OCI-LY1 (cell line): ENCODE data around the gene AKT3.

ENCODE experiments used
- H2AFZ ChIP-seq: fragments of 200-600 bp; sonication (generic), shearing (Covaris generic); 2 replicates; pipeline ENCODE4 v1.6.0; 2014; ENCODE audit warnings: antibody characterized with exemption, mild to moderate bottlenecking, low read length
- H3F3A ChIP-seq: fragments of 200-600 bp; sonication (generic), shearing (Covaris generic); 2 replicates; pipeline ENCODE4 v1.6.0; 2014; ENCODE audit warnings: mild to moderate bottlenecking, antibody characterized with exemption, low read length, moderate library complexity; ENCODE audit not compliant: insufficient read depth
- H3K27ac ChIP-seq: fragments of 200-600 bp; sonication (generic); 2 replicates; pipeline ENCODE4 v1.5.1; 2014; ENCODE audit warnings: low read length, mixed run types, mild to moderate bottlenecking, low read depth; ENCODE audit not compliant: poor library complexity, severe bottlenecking
- H3K27me3 ChIP-seq: fragments of 200-600 bp; sonication (generic); 2 replicates; pipeline ENCODE4 v1.6.0; 2014; ENCODE audit warnings: antibody characterized with exemption, mild to moderate bottlenecking, low read length, moderate library complexity; ENCODE audit not compliant: insufficient read depth
- H3K36me3 ChIP-seq: fragments of 200-600 bp; sonication (generic); 2 replicates; pipeline ENCODE4 v1.6.1; 2014; ENCODE audit warnings: mild to moderate bottlenecking, antibody characterized with exemption, low read length, moderate library complexity, mixed read lengths; ENCODE audit not compliant: insufficient read depth
- H3K4me1 ChIP-seq: fragments of 200-600 bp; sonication (generic); 2 replicates; pipeline ENCODE4 v1.5.1; 2014; ENCODE audit warnings: mild to moderate bottlenecking, low read length, moderate library complexity; ENCODE audit not compliant: insufficient read depth, severe bottlenecking
- H3K4me2 ChIP-seq: fragments of 200-600 bp; sonication (generic), shearing (Covaris generic); 2 replicates; pipeline ENCODE4 v1.6.1; 2014; ENCODE audit warnings: low read length
- H3K4me3 ChIP-seq: fragments of 200-600 bp; sonication (generic); 2 replicates; pipeline ENCODE4 v1.5.1; 2014; ENCODE audit warnings: low read length, low read depth, mild to moderate bottlenecking, mixed read lengths; ENCODE audit not compliant: poor library complexity, severe bottlenecking
- H3K79me2 ChIP-seq: fragments of 200-600 bp; shearing (Covaris generic); 2 replicates; pipeline ENCODE4 v1.6.1; 2016; ENCODE audit warnings: mixed run types, low read length, mixed read lengths; ENCODE audit not compliant: insufficient read depth
- H3K9ac ChIP-seq: fragments of 200-600 bp; sonication (generic), shearing (Covaris generic); 2 replicates; pipeline ENCODE4 v1.6.1; 2014; ENCODE audit warnings: mild to moderate bottlenecking, low read length, mixed read lengths
- H3K9me2 ChIP-seq: fragments of 200-600 bp; sonication (generic), shearing (Covaris generic); 2 replicates; pipeline ENCODE4 v1.6.1; 2014; ENCODE audit warnings: low read depth, mild to moderate bottlenecking, low read length, mixed read lengths
- H3K9me3 ChIP-seq: fragments of 200-600 bp; shearing (Covaris generic); 2 replicates; pipeline ENCODE4 v1.6.1; 2014; ENCODE audit warnings: low read length, mixed read lengths
- H4K20me1 ChIP-seq: fragments of 200-600 bp; sonication (generic), shearing (Covaris generic); 2 replicates; pipeline ENCODE4 v1.6.0; 2016; ENCODE audit warnings: mild to moderate bottlenecking, low read length; ENCODE audit not compliant: insufficient read depth
- EZH2 ChIP-seq: fragments of 200-600 bp; sonication (generic), shearing (Covaris generic); IDR thresholded peaks from 2 replicates; pipeline ENCODE4 v1.8.0; 2017; ENCODE audit warnings: borderline replicate concordance, mixed run types, mild to moderate bottlenecking, antibody characterized with exemption, low read length, moderate library complexity, mixed read lengths
- TF ChIP-seq, protein P1 (sequence below): fragments of 200-600 bp; sonication (generic), shearing (Covaris generic); IDR thresholded peaks from 2 replicates; pipeline ENCODE4 v1.5.1; 2017; ENCODE audit warnings: mild to moderate bottlenecking, antibody characterized with exemption, low read length, moderate library complexity, mixed read lengths

The AKT3 gene

GRCh38 chr1:243496187-243496646, 353.8 kb downstream of the AKT3 start:
- H3K27ac ChIP-seq, result no peak overlapping the region
- no peaks in the 10 kb centered on the region for H3K36me3 ChIP-seq
- no peaks in the 10 kb centered on the region for H3K9me3 ChIP-seq
- no peaks in the 10 kb centered on the region for H3F3A ChIP-seq
- no peaks in the 10 kb centered on the region for H3K79me2 ChIP-seq
- no peak overlapping the region for H3K9ac ChIP-seq
- no peaks in the 10 kb centered on the region for H3K4me1 ChIP-seq
- no peak for TF ChIP-seq EZH2
- TF ChIP-seq, protein P1, sequence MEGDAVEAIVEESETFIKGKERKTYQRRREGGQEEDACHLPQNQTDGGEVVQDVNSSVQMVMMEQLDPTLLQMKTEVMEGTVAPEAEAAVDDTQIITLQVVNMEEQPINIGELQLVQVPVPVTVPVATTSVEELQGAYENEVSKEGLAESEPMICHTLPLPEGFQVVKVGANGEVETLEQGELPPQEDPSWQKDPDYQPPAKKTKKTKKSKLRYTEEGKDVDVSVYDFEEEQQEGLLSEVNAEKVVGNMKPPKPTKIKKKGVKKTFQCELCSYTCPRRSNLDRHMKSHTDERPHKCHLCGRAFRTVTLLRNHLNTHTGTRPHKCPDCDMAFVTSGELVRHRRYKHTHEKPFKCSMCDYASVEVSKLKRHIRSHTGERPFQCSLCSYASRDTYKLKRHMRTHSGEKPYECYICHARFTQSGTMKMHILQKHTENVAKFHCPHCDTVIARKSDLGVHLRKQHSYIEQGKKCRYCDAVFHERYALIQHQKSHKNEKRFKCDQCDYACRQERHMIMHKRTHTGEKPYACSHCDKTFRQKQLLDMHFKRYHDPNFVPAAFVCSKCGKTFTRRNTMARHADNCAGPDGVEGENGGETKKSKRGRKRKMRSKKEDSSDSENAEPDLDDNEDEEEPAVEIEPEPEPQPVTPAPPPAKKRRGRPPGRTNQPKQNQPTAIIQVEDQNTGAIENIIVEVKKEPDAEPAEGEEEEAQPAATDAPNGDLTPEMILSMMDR, result no peak
- H2AFZ ChIP-seq, result no peak overlapping the region
- H4K20me1 ChIP-seq, result no peaks in the 10 kb centered on the region
- H3K9me2 ChIP-seq, result no peaks in the 10 kb centered on the region
- H3K4me3 ChIP-seq, result no peak overlapping the region
- H3K27me3 ChIP-seq, result no peaks in the 10 kb centered on the region
- no peak overlapping the region for H3K4me2 ChIP-seq

DNA sequence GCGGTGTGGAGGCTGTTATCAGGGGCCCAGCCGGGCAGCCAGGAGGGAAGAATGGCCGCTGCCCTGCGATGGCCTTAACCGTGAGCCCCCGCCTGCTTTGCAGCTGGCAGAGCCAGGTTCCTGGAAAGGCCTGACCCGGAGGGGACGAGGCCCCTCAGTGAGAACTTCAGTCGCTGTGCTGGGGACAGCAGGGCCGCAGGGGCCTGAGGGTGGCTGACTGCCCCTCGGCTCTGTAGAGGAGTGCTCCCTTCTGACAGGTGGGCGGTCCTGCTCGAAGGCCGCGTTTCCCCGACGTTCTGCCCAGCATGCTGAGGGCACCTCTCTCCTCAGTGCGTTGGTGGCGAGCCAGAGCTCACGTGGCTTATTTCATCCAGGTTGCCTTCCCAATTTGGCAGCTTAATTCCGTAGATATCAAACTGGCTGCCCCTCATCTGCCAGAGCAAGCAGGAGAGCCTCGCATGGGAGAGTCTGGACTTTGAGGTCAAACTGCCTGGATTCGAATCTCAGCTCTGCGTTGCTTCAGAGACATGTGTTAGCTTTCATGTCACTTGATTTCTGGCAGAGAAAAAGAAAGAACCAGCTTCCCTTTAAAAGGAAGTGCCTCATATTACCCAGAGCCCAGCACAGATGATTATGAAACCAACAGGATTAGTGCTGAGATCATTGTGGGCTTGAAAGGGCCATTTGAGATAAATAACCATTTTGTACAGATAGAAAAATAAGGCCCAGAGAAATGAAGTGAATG, 354.4 kb downstream of the AKT3 start:
- H3K4me1 ChIP-seq, result no peaks in the 10 kb centered on the region
- no peaks in the 10 kb centered on the region for H3K9me2 ChIP-seq
- no peaks in the 10 kb centered on the region for H3K9me3 ChIP-seq
- H3K27me3 ChIP-seq, result no peaks in the 10 kb centered on the region
- no peak overlapping the region for H3K9ac ChIP-seq
- no peaks in the 10 kb centered on the region for H3K36me3 ChIP-seq
- no peaks in the 10 kb centered on the region for H4K20me1 ChIP-seq
- no peak overlapping the region for H3K4me2 ChIP-seq
- TF ChIP-seq EZH2, result no peak
- TF ChIP-seq, protein P1, result no peak
- H3K79me2 ChIP-seq, result no peaks in the 10 kb centered on the region
- no peaks in the 10 kb centered on the region for H3F3A ChIP-seq
- H3K27ac ChIP-seq, result no peak overlapping the region
- H3K4me3 ChIP-seq, result no peak overlapping the region
- no peak overlapping the region for H2AFZ ChIP-seq

- no peaks in the 10 kb centered on the region for H4K20me1 ChIP-seq
- TF ChIP-seq EZH2, result no peak
- TF ChIP-seq, protein P1, result no peak
- H3F3A ChIP-seq, result no peaks in the 10 kb centered on the region
- H3K9me3 ChIP-seq, result no peaks in the 10 kb centered on the region
- no peak overlapping the region for H3K4me3 ChIP-seq
- H3K4me2 ChIP-seq, result no peak overlapping the region
- no peaks in the 10 kb centered on the region for H3K27me3 ChIP-seq
- no peaks in the 10 kb centered on the region for H3K9me2 ChIP-seq
- no peak overlapping the region for H3K27ac ChIP-seq
- no peaks in the 10 kb centered on the region for H3K36me3 ChIP-seq
- no peaks in the 10 kb centered on the region for H3K79me2 ChIP-seq
- H3K4me1 ChIP-seq, result no peaks in the 10 kb centered on the region
- H2AFZ ChIP-seq, result no peak overlapping the region
- H3K9ac ChIP-seq, result no peak overlapping the region
Observed at GRCh38 chr1:243494741-243495431, 355.2 kb downstream of the AKT3 start.
